GM21390 (cell line): Measurements from ENCODE around the gene NRG2.

Experiments
- ATAC-seq: cut with Tn5 transposase; IDR thresholded peaks from one replicate; pipeline ENCODE4 v1.9.1; 2021; ENCODE audit not compliant: unreplicated experiment

The NRG2 gene

DNA sequence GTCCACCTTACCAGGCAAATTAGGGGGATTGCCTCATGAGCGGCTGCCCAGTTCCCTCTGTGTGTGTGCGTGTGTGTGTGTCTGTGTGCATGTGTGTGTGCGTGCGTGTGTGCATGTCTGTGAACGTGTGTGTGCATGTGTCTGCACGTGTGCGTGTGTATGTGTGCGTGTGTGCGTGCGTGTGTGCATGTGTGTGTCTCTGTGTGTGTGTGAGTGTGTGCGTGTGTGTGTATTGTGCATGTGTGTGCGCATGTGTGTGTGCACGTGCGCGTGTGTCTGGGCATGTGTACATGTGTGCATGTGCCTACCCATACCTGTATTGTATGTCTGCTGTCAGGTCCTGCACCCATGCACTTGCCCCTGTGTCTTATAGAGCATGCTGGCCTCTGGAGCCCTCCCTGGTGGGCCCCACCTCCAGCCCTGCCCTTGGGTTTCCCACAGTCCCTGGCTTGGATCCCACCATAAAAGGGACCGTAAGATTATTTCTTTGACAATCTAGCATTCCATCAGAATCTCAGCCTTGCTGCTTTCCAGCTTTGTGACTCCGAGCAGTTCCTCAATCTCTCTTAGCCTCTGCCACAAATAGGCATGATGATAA lies 238.2 kb downstream of the NRG2 start:
- no peak for ATAC-seq

- ATAC-seq: no peak
These were observed 239.1 kb downstream of the NRG2 start for GRCh38 chr5:139803978-139804377.

DNA sequence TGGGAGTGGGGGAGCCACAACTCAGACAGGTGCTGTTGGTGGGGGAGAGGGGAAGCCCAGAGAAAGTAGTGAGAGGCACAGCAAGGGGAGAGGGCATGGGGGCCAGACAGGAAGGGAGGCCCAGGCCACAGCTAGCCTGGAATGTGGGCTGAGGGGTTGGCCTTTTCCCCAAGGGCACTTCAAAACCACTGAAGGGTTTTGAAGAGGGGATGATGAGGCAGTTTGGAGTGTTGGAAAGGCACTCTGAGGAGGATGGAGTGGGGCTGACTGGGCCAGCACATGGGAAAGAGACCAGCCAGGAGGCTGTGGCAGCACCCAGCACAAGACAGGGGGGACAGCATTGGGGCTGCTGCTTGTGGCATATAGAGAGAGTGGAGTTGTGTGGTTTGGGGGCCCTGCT lies 243.7 kb downstream of the NRG2 start:
- ATAC-seq: no peak

DNA sequence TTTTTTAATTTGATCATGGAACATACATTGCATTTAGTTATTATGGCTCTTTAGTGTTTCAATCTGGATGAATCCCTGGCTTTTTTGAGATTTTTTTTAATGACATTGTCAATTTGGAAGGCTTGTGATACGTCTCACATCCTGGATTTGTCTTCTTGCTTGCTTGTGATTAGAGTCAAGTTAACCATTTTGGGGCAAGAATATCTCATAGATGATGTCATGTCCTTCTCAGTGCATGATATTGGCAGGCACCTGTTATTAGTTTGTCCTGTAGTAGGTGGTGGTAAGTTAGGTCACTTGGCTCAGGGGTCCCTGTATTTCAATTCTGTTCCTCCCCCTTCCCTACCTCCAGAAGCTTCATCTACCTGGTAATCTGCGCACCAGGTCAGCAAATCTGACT lies 244.2 kb downstream of the NRG2 start:
- no peak for ATAC-seq

GRCh38 chr5:139797856-139798510 lies 245.1 kb downstream of the NRG2 start:
- no peak for ATAC-seq

- no peak for ATAC-seq
These were observed 245.8 kb downstream of the NRG2 start for GRCh38 chr5:139797335-139797734.
